T-helper 2 cell treated with Interferon-gamma antibody and Interleukin-4, amounts not matched to agents 100 ng/mL and 5 ng/mL, for 36 hours (primary cell): ENCODE measurements around the gene DHX58. TPM values are rescaled to one million over a fixed set of nuclear protein-coding genes. Genes with fewer than 3 reads are reported as not detected.

Experiments used
- intact Hi-C: fragments of 100-400 bp; cut with micrococcal nuclease; formaldehyde crosslinking; loops from one replicate; pipeline ENCODE4 v1.15.1; 2023
- total RNA-seq: library from RNA; stranded (reverse); gene quantifications from 2 replicates; pipeline ENCODE4 v1.2.3, GENCODE V29; 2022

The DHX58 gene
- total RNA-seq, 1 donor from 2014 or later = 35.9 TPM

DNA sequence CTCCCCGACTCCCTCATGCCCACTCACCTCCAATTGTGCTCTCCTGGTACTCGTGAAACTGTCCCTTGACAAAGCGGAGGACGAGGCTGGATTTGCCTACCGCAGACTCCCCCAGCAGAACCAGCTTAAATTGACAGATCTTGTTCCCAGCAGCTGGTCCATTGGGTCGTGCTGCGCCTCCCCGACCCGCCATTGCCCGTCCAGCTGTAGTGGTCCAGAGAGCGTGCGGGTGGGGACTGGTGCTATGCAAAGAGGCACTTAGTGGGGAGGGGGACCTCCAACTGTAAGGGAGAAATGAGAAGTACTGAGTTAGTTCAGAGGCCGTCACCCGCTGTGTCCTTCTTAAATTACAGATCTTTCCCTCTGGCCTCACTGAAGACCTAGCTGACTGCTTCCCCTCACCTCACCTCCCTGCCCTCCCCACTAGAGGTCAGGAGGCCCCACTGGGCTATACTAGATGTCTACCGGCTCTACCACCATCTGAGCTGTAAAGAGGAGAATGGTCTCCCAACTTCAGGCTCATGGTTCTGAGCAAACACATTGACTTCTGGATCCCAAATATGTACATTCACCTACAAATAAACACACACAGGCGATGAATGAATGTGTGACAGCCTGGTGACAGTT is 17.9 kb upstream of the DHX58 start:
- intact Hi-C loops = no loop called here

DNA sequence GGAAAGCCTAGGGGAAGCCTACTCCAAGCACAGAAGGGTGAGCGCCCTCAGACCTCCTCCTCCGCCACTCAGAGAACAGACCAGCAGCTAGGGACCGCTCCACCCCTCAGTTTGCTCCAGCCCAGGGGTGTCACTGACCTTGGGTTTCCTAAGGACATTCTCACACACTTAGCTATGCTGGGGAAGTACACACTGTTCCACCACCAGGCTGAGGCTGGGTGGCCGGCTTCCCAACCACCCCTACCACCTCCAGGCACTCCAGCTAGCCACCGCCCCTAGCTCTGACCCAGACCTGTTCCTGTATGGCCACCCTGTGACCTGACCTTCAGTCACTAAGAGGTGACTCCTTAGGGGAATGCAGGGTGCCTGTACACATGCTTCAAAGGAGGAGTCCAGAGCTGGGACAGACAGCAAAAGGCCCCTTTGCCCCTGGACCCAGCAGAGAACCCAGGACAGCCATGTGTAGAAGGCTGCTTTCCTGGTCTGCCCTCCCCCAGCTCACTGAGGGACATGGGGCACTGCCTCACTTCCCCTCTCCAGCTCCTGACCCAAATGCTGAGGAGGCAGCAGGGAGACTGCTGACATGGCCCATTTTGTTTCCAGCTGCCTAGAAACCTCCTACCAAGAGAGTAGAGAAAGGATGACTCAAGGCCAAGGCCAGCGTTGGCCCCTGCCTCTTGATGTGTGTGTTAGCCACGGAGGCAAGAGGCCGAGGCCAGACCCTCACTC is 16.8 kb upstream of the DHX58 start:
- intact Hi-C loops = no loop called here

DNA sequence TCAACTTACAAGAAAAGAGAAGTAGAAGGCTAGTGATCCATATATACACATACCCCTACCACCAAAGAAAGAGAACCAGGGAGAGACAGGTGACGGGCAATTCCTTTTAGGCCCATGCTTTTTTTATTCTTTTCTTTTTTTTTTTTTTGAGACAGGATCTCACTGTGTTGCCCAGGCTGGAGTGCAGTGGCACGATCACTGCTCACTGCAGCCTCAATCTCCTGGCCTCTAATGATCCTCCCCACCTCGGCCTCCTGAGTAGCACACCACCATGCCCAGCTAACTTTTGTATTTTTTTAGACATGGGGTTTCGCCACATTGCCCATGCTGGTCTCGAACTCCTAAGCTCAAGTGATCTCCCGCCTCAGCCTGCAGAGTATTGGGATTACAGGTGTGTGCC is 14.9 kb upstream of the DHX58 start:
- intact Hi-C loops = no loop called here

DNA sequence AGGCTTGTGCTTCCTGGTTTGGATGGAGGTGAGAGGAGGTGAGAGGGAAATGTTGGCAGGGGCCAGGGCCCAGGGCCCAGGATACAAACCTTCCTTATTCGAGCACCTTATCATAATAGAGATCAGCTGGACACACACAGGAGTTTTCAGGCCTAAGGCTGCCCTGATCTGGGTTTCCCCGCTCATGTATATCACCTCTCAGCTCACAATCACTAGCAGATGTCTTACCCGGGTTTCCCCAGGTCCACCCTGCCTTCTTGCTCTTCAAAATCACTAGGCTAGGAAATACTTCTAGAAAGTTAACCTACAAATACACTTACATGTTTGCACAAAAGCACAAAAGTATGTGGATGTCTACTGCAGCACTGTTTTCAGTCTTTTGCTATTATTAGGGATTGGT is 14.3 kb upstream of the DHX58 start:
- intact Hi-C loops = no loop called here

DNA sequence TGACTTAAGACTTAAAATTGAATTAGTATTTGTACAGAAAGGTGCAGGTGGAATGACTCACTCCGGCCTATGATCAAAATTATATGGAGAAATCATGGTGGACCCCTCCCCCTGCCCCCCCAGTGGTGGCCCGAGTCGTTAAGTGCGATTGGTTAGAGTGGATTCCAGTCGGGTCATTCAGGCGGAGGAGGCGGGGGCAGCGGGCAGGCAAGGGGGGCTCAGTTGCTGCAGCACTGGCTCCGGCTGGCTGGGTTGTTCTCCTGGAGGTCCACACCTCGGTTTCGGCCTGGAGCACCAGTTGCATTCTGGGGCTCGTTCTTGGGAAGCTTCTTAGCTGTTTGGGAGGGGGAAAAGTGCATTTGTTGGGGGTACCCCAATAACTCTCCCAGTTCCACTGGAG is 13.1 kb upstream of the DHX58 start:
- intact Hi-C loops = no loop called here

DNA sequence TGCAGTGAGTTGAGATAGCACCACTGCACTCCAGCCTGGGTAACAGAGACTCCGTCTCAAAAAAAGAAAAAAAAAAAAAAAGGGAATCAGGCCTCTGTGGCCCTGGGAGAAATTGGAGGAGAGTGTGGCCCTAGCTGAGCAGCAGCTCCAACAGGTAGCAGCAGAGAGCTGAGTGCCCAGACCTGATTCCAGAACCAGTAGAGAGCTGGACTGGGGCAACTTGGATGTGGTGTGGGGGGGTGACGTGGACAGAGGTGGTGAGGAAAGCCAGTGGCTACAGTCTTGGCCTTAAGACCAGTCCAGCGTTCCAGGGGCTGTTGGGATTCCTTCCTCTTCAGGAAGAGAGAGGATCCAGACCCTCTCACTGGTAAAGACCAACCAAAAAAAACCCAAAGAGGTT is 11.7 kb upstream of the DHX58 start:
- intact Hi-C loops = no loop called here

DNA sequence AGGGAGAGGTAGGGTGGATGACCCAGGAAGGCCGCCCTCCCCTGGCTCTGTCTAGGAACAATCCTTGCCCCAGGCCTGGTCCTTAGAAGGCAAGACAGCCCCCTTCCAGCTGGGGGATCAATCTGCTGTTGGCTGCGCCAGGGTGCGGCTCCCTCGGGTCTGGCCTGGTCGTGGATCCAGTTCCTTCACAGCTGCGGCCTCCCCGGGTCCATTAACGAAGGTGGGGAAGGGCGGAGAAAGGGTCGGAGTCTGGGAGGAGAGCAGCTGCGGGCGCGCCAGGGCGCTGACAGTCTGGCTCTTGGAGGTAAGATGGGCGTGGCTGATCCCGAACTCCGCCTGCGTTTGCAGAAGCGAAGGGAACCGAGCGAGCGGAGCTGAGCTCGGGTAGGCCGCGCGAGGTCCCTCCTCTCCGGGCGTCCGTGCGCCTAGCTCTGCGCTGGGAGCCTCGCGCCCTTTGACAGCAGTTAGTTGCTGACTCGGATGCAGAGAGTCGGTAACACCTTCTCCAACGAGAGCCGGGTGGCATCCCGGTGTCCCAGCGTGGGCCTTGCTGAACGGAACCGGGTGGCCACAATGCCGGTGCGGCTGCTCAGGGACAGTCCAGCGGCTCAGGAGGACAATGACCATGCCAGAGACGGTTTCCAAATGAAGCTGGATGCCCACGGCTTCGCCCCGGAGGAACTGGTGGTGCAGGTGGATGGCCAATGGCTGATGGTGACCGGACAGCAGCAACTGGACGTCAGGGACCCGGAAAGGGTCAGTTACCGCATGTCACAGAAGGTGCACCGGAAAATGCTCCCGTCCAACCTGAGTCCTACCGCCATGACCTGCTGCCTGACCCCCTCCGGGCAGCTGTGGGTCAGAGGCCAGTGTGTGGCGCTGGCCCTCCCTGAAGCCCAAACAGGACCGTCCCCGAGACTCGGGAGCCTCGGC is 10.1 kb upstream of the DHX58 start, which contains the start of gene HSPB9:
Gene HSPB9 (plus strand): TSS at position 434 of the 933 bp plus-strand sequence. CDS start 47 bp downstream, at position 481.
- intact Hi-C loops = no loop called here

DNA sequence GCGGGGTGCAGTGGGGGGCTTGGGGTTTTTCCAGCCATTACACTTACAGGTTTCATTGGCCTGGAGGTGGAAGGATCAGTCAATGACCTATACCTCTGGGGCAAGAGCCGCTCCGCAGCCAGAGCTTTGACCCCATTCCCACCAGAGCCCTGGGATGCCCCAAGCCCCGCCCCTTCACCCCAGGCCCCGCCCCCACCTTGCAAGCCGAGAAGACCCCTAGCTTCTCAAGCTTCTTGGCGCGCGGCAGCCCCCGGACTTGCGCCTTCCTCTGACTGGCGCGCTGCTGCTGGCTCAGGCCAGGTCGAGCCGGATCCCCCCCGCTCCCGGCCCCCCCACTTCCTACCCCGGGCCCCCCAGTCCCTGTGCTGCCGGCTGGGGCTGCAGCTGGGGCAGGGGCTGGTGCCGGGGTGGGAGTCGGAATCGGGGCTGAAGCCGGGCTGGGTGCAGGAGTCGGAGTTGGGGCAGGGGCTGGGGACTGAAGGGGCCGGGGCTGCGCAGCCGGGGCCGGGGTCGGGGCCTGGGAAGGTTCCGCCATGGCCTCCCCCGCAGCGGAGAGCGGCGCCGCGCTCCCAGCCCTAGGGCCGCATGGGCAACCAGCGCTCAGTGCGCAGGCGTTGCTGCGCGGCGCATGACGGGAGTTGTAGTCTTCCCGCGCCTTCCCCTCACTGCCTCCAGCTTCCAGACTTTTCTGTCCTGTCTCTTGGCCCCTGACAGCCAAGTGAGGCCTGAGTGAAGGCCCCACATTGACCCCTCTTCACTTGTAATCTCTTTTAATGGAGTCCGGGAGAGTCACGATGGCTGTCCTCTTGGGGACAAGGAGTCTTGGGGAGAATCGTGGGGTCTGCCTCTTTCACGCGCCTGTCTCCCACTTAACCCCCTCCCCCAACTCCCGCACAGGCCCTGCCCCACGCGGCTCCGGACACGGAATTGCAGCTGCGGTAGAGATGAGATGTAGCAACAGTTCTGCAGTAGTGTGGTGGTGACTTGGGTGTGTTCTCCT is 8.6 kb upstream of the DHX58 start, which contains the start of gene KAT2A:
Gene KAT2A (minus strand): TSS at position 598 of the 1,000 bp plus-strand sequence. CDS start 63 bp downstream, at position 535.
- intact Hi-C loops = no loop called here

DNA sequence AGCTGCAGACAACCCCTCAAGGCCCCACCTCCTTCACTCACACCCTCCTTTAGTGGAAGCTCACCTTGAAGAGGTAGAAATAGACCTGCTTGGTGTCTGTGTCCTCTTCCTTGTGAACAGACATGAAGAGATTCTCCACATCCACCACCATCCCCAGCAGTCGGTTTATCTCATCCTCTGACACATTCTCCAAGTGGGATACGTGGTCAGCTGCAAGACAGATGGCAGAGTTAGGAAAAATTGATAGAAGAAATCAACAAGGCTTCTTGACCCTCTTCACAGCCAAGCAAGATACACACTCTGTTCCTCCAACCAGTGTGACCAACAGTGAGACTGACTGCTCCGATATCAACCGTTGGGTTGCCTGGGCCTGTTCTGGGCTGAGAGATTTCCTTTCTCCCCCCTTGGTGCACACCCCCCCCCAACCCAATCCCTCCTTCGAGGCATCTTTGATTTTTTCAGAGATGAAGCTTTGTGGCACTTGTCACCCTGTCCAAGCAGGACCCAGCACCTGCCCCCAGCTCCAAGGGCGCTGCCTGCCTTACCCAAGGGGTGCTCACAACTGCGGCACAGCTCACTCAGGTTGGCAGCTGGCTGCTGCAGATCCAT is 7.8 kb upstream of the DHX58 start:
- intact Hi-C loops = no loop called here

DNA sequence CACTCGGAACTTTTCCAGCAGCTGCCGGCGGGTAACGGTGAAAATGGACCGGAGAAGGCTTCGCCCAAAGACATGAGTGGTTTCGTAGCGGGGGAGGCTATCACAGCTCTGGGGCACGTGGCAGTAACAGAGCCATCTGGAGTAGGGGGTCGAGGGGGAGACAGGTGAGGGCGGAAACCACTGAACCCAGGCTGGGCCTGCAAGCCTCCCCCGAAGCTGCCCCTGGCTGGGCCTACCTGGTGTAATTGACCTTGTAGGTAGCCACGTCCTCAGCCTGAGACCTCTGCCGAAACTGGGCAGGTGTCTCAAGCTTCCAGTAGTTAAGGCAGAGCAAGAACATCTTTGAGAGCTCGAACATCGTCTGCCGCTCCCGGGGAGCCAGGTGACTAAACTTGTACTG is 6.8 kb upstream of the DHX58 start:
- intact Hi-C loops = loop anchor here (10.0 kb wide), 2 partner anchors 66 to 384 kb away; partner anchors contain the start of genes HAP1, HCRT and KCNH4

DNA sequence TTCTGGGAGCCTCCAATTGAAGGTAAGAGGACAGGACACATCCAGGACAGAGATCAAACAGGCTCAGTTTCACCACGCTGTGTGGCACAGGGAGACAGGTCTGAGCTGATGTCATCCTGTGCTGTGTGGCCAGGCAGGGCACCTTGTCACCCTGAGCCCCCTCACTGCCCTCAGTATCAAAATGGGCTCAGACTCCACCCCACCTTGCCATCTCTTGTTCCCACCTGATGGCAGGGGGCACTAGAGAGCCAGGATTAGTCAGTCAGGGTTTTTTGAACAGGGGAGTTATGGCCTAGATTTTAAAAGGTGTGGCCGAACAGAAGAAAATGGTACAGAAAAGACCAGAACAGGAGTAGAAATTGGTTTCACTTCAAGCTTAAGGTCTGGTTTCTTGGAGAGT is 6.0 kb upstream of the DHX58 start:
- intact Hi-C loops = loop anchor here (10.0 kb wide), 2 partner anchors 66 to 384 kb away; partner anchors contain the start of genes HAP1, HCRT and KCNH4

DNA sequence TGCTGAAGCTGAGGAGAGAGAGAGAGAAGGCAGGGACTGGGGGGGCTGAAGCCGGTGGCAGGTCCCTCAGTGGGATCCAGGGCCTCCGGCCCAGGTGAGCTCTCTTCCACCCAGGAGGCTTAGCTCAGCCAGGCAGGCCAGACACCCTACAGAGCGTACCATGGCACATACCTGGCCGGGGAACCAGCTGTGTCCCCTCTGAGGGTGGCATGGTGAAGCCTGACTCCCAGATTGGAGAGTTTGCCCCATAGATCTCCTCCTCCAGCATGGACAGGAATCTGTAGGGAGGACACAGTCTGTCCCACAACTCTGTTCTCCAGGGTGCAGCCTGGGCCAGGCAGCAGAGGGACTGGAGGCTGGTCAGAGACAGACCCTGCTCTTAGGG is 5.6 kb upstream of the DHX58 start:
- intact Hi-C loops = loop anchor here (10.0 kb wide), 2 partner anchors 67 to 383 kb away; partner anchors contain the start of genes HAP1, HCRT and KCNH4

DNA sequence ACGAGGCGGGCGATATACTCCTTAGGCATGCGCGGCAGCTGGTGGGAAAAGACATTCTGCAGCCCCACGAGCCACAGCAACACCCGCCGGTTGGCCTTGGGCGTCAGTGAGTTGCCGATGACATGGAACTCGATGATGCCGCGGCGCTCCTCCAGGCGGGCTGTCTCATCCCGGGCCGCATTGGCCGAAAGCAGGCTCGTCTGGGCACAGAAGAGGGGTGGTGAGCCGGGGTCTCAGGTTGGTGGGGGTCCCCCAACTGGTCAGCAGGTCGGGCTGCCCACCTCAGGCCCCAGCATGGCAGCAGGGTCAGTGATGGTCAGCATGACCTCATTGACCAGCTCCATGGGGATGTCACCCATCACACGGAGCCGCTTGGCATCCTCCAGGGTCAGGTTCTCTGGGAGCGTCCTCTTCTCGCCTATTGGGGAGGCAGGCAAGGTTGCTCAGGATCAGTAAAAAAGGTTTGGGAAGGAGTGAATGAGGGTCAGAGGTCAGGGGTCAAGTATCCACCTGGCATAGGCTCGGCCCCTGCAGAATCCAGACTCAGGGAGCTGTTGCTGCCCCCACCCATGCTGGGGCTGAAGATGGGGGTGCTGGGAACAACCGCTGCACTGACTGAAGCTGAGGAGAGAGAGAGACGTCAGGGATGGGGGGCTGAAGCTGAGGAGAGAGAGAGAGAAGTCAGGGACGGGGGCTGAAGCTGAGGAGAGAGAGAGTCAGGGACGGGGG is 5.0 kb upstream of the DHX58 start:
- intact Hi-C loops = loop anchor here (10.0 kb wide), 2 partner anchors 67 to 383 kb away; partner anchors contain the start of genes HAP1, HCRT and KCNH4

DNA sequence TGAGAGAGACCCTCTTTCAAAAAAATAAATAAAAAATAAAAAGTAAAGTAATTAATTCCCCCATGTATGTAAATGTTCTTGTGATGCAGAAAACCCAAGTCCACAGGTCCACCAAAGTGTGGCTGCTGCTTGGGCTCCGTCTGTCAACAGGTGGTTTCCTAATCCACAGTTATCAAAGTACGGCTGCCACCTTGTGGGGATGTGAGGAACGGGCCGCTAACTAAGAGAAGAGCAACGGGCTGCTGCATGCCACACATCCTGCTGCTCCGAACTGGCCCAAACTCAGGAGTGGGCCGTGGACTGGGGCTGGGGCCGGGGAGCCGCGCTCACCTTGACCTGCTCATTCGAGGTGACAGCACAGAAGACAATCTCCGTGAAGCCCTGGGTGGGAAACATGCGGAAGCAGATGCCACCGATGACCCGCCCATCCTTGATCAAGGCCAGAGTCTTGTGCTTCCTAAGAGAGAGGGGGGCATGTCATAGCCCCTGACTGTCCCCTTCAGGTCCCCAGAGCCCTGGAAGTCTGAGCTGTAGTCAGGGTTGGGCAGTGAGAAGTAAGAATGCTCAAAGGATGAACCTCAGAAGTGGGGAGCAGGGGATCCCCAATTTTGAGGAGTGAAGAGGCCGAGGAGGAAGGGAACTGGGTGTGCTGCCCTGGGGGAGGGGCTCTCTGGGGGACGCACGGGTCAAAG is 4.3 kb upstream of the DHX58 start:
- intact Hi-C loops = loop anchor here (1.0 to 10.0 kb wide), 4 partner anchors 50 to 382 kb away; partner anchors contain the start of genes HAP1, HCRT and KCNH4

DNA sequence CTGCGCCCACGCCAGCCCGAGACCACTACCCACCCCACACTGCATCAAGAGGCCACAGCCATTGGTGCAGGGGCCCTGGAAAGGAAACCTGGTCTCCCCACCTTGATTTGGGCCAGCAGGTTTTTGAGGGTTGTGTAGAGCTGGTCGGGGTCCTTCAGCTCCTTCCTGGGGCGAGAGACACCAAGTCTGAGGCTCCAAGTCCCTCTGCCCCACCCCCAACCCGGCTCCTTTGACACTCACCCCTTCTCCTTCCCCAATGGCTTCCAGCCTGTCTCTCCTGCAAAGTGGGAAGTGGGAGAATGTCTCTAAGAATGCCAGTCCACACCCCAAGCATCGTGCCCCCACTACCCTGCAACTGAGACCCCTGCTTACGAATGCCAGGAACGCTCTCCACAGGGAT is 1.6 kb upstream of the DHX58 start:
- intact Hi-C loops = loop anchor here (5.0 to 10.0 kb wide), 3 partner anchors 43 to 379 kb away; partner anchors contain the start of genes HAP1, HCRT and KCNH4

DNA sequence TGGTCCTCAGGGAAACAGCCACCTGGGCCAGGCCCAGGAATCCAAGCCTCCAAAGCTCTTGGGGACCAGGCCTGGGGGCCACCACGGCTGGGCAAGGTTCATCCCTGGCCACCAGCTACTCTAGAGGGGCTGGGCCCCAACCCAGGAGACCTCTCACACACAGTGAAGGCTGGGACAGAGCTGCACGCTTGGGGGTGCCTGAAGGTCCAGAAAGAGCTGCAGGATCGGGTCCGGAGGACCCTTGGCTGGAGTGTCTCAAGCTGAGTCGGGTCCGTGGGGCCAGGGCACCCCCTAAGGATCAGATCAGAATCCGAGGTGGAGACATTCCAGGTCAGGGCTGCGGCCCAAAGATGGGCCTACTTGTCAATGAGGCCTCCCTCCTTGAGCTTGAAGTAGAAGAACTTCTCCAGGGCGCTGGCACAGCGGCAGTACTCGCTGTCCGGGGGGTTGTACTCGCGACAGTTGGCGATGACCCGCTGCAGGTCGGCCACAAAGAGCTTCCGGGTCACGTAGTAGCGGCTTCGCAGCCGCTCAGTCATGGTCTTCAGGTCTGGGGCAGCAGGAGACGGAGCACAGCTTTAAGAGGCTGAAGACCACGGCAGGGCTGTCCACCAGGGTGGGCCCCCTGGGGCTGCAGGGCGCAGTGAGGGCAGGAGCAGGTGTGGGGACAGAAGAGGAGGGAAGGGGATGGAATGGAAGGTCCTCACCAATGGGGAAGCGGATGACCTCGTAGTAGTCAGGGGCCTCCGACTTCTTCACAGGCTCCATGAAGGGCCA is 967 bp upstream of the DHX58 start:
- intact Hi-C loops = loop anchor here (2.0 to 10.0 kb wide), 5 partner anchors 44 to 379 kb away; partner anchors contain the start of genes CNP, DNAJC7, HAP1 and HCRT

DNA sequence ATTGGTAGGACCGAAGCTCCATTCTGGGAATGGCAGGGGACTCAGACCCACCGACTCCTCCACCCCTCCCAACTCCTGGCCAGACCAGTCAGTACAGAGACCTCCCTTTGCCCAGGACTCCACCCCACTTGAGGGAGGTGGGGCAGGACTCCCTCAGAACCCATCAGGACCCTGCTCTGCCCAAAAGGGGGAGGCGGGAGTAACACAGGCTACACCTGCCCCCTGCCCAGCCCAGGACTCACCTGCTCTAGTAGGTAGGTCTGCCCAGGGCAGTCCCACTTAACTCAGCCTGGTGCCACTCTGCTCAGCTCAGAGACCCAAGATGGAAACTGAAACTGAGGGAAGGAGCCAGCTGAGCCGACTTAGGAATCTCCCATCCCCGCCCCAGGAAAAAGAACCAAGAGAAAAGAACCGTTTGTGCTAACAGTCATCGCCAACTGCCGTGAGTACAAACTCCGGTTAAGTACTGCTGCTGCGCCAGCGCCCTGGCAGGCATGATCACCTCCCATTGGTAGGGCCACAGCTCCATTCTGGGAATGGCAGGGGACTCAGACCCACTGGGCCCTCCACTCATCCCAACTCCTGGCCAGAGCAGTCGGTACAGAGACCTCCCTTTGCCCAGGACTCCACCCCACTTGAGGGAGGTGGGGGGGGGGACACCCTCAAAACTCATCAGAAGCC is 503 bp downstream of the DHX58 start:
- intact Hi-C loops = loop anchor here (2.0 to 10.0 kb wide), 5 partner anchors 45 to 377 kb away; partner anchors contain the start of genes CNP, DNAJC7, HAP1 and HCRT
